HG03196 (cell line): ENCODE data around the gene RTRAF.

Experiments used
- ATAC-seq: cut with Tn5 transposase; IDR thresholded peaks from one replicate; pipeline ENCODE4 v1.9.1; 2021; ENCODE audit not compliant: unreplicated experiment

RTRAF gene

DNA sequence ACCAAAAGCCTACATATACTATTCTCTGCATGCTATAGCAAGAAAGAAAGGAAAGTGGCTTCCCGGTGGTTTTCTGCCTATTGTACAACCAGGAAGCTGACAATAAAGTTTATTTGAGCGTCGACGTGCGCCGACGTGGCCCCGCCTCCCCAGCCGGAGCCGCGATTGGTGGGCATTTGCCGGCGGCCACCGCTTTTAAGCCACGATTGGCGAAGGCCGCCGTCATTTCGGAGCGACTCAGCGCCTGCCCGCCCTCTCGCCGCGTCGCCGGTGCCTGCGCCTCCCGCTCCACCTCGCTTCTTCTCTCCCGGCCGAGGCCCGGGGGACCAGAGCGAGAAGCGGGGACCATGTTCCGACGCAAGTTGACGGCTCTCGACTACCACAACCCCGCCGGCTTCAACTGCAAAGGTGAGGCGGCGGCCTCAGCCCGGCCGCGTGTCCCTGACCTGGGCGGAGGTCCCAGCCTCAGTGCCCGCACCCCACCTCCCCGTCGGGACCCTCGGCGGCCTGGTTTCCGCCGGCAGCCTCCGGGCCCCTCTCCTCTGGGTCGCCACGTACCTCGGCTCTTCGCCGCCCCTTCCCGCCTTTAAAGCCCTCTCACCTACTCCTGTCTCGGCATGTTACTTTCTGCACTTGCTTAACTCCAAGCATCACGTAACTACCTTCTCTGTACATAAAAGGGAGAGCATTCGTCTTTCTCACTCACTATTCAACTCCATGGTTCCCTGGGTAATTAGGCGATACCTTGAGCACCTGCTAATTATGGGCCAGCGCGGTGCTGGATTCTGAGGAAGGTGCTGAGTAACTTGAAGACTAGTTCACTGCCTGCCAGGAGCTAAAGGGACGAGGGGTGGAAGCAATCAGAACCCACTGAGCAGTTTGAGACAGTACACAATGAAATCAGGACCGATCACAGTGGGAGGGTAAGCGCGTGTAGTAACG lies at the start of gene RTRAF:
RTRAF (plus strand) TSS at position 254 of the 942 bp plus-strand sequence; CDS start at position 348, 94 bp downstream.
- peak; percentile 95 for ATAC-seq

DNA sequence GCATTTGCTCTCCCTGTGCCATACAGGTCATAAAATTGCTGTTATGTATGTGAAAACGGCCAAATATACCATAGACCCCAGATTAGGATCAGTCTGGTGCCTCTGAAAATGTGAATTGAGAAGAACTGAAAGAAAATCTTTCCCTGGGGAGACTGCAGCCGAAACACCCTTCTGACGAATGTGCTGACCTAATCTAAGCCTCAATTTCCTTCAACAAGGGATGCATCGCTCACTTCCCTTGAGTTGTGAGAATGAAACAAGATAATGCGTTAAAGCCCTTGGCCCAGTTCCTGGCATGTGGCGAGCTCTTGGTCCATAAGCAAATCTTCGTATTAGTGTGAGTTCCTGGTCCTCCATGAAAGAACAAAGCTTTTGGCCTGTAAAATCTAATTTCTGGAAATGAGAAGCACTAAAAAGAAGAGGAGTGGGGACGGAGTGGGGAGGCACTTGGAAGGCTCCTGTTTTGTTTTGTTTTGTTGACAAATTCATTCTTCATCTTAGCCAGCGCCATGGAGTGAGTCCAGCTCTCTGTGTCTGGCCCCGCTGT lies 49.5 kb upstream of the RTRAF start:
- ATAC-seq: no peak

DNA sequence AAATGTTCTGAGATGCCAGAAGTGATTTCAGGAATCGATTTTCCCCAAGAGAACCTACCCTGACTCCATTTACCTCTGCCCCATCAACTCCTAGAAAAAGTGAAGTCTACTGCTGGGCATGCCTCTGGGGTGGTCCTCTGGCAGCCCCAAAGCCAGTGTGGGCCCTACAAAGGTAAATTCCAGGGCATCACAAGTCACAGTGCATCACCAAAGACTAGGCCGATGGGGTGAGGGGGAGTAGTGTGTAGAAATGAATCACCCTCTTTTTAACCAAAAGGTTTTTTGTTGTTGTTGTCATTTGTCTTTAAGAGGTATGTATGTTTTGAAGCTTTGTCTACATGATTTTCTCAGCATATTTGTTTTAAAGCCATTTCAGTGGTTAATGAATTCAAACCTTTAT lies 46.4 kb upstream of the RTRAF start:
- ATAC-seq: no peak

DNA sequence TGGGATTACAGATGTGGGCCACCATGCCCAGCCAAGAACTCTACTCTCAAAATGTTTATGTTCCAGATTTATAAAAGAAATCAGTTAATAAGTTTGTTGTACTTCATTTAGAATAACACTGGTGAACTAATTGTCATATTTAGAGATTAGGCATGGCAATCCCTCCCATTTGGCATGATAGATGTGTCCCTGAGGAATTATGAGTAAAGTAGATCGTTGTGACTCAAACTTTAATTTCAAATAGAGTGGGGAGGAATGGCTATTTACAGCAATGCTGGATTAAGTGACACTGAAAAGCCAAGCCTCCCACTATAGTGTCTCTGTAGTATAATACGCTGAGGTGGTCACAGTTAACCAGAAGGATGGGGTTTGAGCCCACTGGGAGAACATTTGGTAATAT lies 39.3 kb upstream of the RTRAF start:
- ATAC-seq: no peak

DNA sequence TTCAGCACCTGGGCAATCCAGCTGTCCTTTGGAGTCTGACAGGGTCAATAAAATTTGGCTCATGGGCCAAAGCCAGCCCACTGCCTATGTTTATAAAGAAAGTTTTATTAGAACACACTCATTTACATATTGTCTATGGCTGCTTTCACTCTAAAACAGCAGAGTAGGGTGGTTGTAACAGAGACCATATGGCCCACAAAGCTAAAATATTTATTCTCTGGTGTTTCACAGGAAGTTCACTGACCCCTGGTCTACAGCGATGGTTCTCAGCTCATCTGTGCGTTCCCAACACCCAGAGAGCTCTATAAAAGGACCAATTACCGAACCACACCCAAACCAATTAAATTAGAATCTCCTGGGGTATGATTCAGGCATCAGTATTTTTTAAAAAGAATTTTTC lies 37.7 kb upstream of the RTRAF start:
- ATAC-seq: no peak

DNA sequence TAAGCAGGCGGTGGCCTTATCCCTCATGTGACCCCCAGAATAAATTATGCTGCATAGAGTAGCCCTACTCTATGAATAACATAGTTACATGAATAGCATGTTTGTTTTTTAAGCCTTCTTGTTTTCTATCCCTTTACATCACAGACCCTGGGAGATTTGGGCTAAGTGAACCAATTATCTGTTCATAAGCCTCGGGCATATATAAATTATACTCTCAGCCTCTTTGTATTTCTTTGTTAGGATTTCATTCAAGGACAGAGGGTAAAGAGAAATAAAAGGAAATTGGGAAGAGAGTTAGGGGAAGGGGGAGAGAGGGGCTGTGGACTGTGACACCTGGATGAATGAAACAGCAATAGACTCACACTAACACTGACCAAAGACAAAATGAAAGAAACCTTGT lies 35.3 kb upstream of the RTRAF start:
- ATAC-seq: no peak

DNA sequence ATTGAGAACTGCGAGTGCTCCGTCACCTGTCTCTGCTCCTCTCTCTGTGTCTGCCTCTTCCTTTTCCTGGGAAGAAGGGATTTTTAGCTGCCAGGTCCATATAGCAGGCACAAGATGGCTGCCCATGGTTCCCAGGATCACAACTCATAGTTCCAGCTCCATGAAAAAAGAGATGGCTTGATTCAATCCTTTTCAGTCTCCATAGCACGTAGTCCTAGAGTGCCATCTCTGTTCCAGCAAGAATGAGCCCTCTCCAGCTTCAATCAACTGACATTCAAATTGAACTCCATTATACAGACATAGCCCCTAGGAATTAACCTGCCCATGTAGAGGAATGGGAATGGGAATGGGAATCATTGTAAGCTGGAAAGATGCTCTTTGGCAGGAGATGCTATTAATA lies 34.7 kb upstream of the RTRAF start:
- ATAC-seq: no peak

DNA sequence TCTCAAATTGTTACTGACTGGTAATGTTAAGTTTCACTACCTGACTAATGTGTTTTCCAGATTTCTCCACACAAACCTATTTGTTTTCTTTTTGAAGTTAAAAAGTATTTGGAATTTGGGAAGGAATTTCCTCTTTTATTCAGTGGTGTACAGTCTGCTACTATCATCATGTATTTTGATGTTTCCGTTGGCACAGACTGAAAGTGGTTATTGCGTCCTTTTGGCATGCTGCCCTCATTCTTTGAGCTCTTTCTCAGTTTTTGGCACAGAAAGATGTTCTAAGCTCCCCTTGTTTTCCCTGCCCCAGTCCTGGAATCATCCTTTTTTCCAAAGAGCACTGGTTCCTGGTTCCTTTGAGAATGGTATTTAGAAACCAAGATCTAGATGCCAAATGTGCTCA lies 31.4 kb upstream of the RTRAF start:
- no peak for ATAC-seq

DNA sequence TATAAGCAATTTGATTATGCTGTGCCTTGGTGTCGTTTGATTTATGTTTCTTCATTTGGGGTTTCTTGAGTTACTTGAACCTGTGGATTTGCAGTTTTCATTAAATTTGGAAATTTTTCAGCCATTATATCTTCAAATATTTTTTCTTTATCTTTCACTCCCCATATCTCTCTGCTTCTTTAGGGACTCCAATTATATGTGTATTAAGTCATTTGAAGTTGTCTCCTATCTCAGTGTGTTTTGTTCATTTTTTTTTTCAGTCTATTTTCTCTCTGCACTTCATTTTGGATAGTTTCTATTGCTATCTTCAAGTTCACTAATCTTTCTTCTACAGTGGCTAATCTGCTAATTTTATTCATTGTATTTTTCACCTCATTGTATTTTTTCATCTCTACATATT lies 29.4 kb upstream of the RTRAF start:
- ATAC-seq: no peak

DNA sequence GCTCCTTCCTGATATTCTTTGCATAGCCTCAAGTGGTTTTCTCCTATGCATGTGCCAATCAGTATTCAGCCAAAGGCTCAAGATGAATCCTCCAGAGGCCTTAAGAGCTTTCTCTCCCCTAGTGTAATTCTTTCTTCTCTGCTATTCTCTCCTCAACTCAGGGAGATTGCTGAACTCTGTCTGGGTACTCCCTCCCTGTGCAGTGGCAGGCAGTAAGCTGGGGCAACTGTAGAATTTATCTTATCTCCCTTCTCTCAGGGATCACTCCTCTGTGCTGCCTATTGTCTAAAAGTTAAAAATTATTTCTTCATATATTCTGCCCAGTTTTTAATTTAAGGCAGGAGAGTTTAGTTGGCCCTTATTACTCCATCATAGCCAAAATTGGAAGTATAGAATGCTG lies 28.5 kb upstream of the RTRAF start:
- no peak for ATAC-seq

DNA sequence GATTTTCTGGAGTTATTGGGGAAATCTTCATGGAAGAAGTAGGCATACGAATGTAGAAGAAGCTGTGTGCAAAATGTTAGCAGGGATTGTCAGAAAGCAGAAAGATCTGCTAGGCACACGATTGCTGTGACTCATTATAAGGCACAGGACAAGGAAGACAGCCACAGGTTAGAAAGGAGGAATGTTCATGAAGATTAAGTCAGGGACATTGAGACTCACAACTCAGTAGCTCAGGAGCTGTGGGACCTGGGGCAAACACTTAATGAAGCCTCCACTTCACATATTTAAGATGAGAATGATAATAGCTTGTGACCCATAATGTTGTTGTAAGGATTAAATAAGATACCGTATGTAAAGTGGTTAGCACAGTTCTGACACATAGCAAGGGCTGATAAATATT lies 26.6 kb upstream of the RTRAF start:
- no peak for ATAC-seq

DNA sequence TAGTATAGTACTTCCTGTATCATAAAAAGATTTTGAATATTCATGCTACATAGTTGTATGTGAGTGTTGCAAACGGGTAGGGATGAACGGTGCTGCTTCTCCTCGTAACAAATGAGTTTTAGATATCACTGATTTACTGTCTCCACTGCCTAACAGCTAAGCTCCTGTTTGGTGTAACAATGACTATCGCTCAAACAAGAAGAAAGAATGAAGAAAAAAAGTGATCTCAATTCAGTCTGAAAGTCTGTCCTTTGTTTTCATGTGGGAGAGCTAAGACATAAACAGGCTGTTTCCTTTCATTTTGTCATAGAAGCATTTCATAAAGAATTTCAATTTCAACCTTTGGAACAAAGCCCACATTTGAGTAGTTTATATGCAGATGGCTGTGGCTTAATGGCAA lies 26.1 kb upstream of the RTRAF start:
- ATAC-seq: no peak

DNA sequence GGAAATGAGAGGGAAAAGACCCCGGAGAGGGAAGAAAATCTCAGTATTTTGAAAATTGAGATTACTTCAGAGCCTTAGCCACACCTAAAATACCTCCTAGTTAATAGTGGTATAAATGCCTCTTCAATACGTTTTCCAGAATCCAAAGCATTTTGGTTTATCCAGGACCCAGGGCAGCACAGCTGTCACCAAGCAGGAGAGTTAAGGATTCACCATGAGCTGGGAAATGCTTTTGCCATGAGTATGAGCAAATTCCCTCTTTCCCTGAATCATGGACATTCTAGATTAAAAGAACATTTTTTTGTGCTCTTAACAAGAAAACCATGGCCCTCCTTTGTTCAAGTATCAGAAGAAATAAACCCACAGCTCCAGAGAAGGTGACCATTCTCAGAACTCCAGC lies 21.8 kb upstream of the RTRAF start:
- no peak for ATAC-seq

DNA sequence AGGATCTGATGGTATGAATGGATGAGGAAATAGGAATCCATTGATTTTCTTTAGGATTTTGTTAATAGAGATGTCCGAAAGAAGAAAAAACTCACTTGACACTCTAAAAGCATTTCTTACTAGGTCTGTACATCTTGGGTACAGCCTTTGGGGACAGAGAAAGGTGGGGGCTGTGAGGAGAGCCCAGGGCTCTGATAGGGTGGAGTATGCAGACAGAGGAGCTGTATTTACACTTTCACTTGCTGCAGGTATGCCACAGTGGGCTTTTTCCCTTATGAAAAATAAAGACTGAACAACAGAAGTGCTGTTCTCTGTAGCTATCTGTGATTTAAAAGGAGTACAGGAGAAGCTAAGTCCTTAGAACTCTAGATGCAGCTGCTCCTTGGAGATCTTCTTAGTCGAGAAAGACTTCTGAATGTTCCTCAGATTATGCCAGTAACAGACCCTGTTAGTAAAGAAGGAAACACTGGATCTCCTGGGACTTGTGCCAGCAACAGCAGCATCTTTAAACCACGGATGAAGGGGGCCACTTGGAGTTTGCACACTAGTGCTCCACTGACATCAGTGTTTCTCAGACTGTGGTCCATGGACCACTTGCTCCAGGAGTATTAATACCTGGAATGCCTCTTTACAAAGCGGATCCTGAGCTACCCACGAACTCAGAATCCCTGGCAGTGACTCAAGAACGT lies 19.4 kb upstream of the RTRAF start:
- ATAC-seq: no peak

DNA sequence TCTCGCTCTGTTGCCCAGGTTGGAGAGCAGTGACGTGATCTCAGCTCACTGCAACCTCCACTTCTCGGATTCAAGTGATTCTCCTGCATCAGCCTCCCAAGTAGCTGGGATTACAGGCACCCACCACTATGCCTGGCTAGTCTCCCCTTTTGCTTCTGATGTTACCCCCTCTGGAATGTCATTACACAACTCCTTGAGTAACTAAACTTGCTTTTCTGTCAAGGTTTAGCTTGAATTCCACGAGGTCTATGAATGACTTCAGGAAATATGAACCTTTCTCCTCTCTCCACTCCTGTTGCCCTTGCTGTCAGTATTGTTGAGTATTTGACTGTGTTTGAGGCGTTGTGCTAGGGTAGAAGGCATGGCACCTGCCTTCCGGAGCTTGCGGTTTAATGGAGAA lies 16.8 kb upstream of the RTRAF start:
- ATAC-seq: no peak

DNA sequence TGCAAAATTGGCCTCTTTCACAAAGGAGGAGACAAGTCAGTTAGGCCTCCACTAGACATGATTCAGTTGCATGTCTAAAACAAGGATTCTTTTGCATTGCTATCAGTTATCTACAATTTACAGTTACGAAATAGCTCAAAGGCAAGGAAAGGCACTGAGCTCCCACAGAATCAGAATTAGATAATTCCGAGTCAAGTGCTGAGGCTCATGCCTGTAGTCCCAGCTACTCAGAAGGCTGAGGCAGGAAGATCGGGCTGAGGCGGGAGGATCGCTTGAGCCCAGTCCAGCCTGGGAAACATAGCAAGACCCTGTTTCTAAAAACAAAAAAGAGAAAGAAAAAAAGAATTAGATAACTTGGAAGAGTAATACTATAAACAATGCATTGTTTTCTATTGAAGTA lies 12.3 kb upstream of the RTRAF start:
- ATAC-seq: no peak

DNA sequence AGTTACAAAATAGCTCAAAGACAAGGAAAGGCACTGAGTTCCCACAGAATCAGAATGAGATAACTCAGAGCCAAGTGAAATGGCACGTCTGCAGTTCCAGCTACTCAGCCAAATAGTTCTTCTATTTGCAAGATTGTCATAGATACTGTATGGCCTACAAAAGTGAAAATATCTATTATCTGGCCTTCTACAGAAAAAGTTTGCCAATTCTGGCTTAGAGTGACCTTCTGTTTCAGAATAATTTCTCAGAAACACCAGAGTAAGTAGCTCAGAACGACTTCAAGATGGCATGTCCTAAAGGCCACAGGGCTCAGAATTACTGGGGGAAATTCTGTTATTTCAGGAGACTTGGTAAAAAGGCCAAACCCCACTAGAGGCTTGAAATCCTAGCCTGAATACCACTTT lies 10.7 kb upstream of the RTRAF start:
- ATAC-seq: no peak

DNA sequence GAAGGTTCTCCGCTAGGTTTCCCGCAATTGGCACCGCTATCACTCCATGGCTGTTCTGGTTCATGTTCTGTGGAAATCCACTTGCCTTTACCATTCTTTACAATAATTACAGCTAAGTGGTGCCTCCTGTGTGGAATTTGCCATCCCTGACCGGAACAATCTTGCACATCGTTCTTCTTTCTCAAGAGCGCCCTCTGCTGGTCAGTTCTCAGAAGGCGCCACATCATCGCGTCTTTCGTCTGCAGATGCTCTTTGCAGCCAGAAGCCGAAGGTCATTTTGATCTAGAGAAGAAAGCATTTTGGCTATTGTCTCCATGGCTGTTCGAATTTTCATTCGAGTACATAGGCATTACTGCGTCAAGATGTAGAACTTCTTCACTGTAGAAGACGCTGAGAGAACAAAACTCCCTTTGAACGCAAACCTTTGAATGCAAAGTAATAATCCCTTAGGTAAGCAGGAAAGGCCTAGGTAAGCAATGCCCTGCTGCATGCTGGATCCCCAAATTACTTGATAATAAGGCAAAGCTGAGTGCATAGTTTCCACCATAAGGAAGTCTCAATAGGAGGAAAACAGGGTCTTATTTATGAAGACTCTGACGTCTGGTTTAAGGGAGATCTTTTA lies 10.1 kb upstream of the RTRAF start:
- no peak for ATAC-seq

DNA sequence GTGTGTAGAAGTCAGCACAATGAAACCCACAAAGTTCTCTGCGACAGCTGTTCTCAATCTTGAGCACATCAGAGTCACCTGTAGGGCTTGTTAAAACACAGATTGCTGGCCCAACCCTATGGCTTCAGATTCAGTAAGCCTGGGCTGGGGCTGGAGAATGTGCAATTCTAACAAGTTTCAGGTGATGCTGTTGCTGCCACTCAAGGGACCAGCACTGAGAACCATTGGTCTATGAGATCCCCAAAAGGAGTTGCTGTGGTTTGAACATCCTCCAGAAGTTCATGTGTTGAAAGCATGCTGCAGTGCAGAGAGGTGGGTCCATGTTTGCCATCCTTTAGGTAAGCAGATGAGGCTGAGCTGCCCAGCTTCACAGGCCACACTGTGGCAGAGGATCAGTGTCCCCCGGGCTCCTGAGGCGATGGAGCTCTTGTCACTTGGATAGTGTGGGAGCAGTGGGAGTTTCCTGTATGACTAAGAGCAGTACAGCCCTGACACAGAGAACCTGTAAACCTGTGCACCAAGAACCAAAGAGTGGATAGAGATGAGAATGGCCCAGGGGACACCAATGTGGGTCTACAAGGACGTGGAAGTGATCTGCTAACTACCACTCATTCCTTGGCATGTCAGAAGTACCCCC lies 8.0 kb upstream of the RTRAF start:
- no peak for ATAC-seq

DNA sequence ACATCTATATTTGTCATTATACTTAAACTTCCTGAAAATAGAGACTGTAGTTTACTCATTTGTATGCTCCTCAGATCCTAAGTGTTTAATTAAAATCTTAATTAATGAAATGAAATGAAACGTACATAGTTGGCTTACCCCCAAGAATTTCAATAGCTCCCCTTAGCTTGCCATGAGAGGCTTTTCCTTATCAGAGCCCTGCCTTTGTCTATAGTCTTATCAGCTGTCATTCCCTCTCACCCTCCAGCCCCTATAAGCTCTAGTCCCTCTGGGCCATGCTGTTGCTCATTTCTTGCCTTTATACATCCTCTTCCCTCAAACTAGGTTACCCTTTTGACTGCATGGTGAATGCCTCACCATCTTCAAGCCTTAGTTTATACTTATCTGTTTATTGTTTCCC lies 1.1 kb upstream of the RTRAF start:
- ATAC-seq: no peak

DNA sequence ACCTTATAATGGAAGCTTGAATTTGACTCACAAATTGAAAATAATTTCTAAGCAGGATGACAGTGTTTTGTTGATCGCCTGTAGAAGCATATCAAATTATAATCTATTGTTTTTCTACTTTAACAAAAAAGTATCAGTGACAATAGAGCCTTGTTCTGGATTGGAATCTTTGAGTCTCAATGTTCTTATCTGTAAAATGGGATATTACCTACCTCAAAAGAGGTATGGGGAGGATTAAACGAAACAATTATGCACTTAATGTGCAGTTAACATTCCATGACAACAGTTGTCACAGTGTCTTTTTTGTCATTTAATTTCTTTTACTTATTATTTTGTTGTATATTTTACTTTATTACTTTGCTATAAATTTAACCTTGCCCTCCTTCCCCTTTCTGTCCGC lies 1.1 kb downstream of the RTRAF start:
- ATAC-seq: no peak
